Ramos (cell line): ENCODE results near the gene ROBO1.
"Not testable (repeated sequence)": the region's sequence is repeated elsewhere in the genome, so short reads cannot be mapped to it uniquely, and the experiment has no call there.

Experiments
- in situ Hi-C: fragments of 300-500 bp; cut with MboI; formaldehyde crosslinking; loops from one replicate; pipeline ENCODE4 v1.14.3; 2022; ENCODE audit warnings: low sequenced_read_pairs; ENCODE audit not compliant: unreplicated experiment

Gene ROBO1

GRCh38 chr3:79200456-79200855 lies 567.3 kb downstream of the ROBO1 start:
- in situ Hi-C loops, result no loop called here

- in situ Hi-C loops, result no loop called here
Observed at GRCh38 chr3:79199966-79200365, 567.8 kb downstream of the ROBO1 start.

GRCh38 chr3:79187426-79187825 lies 580.4 kb downstream of the ROBO1 start:
- in situ Hi-C loops, result no loop called here

- in situ Hi-C loops, result no loop called here
Observed at GRCh38 chr3:79184251-79184650, 583.5 kb downstream of the ROBO1 start.

- in situ Hi-C loops, result no loop called here
Observed at GRCh38 chr3:79183496-79183895, 584.3 kb downstream of the ROBO1 start.

GRCh38 chr3:79178471-79179180 lies 589.2 kb downstream of the ROBO1 start:
- in situ Hi-C loops, result no loop called here

GRCh38 chr3:79175870-79176269 lies 591.9 kb downstream of the ROBO1 start:
- in situ Hi-C loops, result no loop called here

- in situ Hi-C loops, result not testable (repeated sequence)
Observed at GRCh38 chr3:79173259-79173658, 594.5 kb downstream of the ROBO1 start.

- in situ Hi-C loops, result no loop called here
Observed at GRCh38 chr3:79172241-79172640, 595.6 kb downstream of the ROBO1 start.

GRCh38 chr3:79170021-79170420 lies 597.8 kb downstream of the ROBO1 start:
- in situ Hi-C loops, result no loop called here

- in situ Hi-C loops, result no loop called here
Observed at GRCh38 chr3:79167651-79168416, 600.0 kb downstream of the ROBO1 start.

- in situ Hi-C loops, result no loop called here
Observed at GRCh38 chr3:79162653-79163052, 605.1 kb downstream of the ROBO1 start.

GRCh38 chr3:79161941-79162340 lies 605.9 kb downstream of the ROBO1 start:
- in situ Hi-C loops, result no loop called here

GRCh38 chr3:79160421-79160820 lies 607.4 kb downstream of the ROBO1 start:
- in situ Hi-C loops, result no loop called here

- in situ Hi-C loops, result no loop called here
Observed at GRCh38 chr3:79159736-79160135, 608.1 kb downstream of the ROBO1 start.

GRCh38 chr3:79157191-79157590 lies 610.6 kb downstream of the ROBO1 start:
- in situ Hi-C loops, result no loop called here

- in situ Hi-C loops, result no loop called here
Observed at GRCh38 chr3:79154865-79155264, 612.9 kb downstream of the ROBO1 start.

- in situ Hi-C loops, result no loop called here
Observed at GRCh38 chr3:79148786-79149185, 619.0 kb downstream of the ROBO1 start.

- in situ Hi-C loops, result no loop called here
Observed at GRCh38 chr3:79146024-79146423, 621.8 kb downstream of the ROBO1 start.

GRCh38 chr3:79140708-79141107 lies 627.1 kb downstream of the ROBO1 start:
- in situ Hi-C loops, result no loop called here

GRCh38 chr3:79139395-79140068 lies 628.3 kb downstream of the ROBO1 start:
- in situ Hi-C loops, result no loop called here
